GM21381 (cell line): ENCODE data around the gene VPS50.

ENCODE experiments used
- ATAC-seq: cut with Tn5 transposase; IDR thresholded peaks from one replicate; pipeline ENCODE4 v1.9.1; 2021; ENCODE audit warnings: mild to moderate bottlenecking, moderate library complexity; ENCODE audit not compliant: unreplicated experiment

VPS50 gene

GRCh38 chr7:93399642-93400041 is 167.5 kb downstream of the VPS50 start:
- ATAC-seq = no peak

GRCh38 chr7:93402944-93403343 is 170.8 kb downstream of the VPS50 start:
- ATAC-seq = no peak

- ATAC-seq = no peak
These were observed 175.1 kb downstream of the VPS50 start for GRCh38 chr7:93407239-93407638.

DNA sequence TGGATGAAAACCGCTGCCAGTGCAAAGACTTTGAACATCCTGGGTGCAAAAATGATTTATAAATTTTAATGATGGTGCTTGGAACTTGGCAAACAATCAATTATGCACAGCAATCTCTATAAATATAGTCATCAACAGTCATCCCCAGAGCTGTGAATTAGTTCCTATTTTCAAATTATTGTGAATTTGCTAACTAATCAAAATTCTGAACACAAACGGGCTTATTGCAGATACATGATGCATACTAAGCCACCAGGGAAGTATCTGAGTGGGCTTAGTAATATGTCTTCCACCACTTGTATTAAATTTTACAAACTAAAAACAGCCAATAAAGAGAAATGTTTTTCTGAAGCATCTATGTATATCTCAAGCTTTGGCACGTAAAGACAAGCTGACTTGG is 177.2 kb downstream of the VPS50 start:
- no peak for ATAC-seq
